Neuron (in vitro differentiated cells): ENCODE results near the gene NPTN.
"Not testable (repeated sequence)": the region's sequence is repeated elsewhere in the genome, so short reads cannot be mapped to it uniquely, and the experiment has no call there.

Experiments used
- H2AFZ ChIP-seq: one replicate; pipeline ENCODE4 v1.6.1; 2013; ENCODE audit warnings: low read depth, mild to moderate bottlenecking, inconsistent platforms, low read length, moderate library complexity
- H3K27me3 ChIP-seq: one replicate; pipeline ENCODE4 v1.6.1; 2013; ENCODE audit warnings: low read length; ENCODE audit not compliant: insufficient read depth
- H3K36me3 ChIP-seq: one replicate; pipeline ENCODE4 v1.6.1; 2013; ENCODE audit warnings: low read length; ENCODE audit not compliant: insufficient read depth
- H3K4me1 ChIP-seq: one replicate; pipeline ENCODE4 v1.6.1; 2013; ENCODE audit warnings: low read length; ENCODE audit not compliant: insufficient read depth
- H3K4me3 ChIP-seq: 2 replicates; pipeline ENCODE4 v1.5.1; 2013; ENCODE audit warnings: mild to moderate bottlenecking, low read length, moderate library complexity
- H3K9me3 ChIP-seq: one replicate; pipeline ENCODE4 v1.6.1; 2013; ENCODE audit warnings: low read length

The NPTN gene

DNA sequence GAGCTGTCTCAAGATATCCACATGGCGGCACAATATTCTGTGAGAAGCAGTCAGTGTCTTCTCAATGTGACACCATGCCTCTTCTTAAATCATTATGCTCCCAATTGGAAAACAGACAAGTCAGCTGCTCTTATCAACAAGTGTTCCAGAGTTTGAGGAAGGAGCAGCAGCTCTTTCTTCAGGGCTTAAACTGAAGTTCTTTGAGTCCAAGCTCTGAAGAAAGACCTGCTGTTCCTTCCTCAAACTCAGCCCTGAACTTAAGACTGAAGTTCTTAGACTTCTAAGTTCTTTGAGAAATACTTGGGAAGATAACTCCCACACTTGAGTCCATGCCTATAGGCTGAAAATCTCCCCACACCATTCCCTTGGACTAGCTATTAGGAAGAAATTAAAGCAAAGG lies 43.4 kb downstream of the NPTN start:
- H3K4me1 ChIP-seq, result no peaks in the 10 kb centered on the region
- no peak overlapping the region for H3K4me3 ChIP-seq
- H3K36me3 ChIP-seq, result peaks cover 40% of the 10 kb centered on the region
- H3K27me3 ChIP-seq, result no peaks in the 10 kb centered on the region
- no peaks in the 10 kb centered on the region for H3K9me3 ChIP-seq
- H2AFZ ChIP-seq, result no peak overlapping the region

DNA sequence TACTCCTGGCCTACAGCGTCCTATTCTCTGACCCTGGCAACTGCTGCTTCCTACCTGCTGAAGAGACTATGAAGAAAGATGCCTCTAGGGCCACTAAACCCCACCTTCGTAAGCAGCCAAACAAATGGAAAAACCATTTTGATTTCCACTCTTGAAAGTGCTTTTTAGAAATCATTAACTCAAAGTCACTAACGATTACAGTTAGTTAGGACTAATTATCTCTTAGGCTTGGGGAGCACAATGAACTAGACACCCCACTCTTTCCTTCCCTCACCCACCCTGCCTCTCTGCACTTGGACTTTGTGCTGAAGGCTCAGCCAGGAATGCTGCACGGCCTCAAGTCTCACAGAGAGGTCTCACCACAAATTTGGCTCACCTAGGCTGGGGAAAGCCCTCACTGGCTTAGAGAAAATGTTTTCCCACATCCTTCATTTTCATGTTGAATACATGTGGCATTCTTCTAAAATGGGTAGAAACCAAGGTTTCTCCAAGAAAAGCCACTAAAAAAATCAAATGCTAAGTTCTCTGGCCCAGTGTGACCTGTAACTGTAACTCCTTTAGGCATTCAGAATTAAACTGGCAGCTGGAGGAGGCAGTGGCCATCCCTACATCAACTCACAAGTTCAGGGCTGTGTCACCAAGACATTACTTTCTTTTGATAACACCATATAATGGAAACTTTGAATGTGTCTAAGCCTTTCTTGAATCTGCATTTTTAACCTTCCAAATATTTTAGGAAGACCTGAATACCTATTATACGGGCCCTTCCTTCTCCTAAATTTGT lies 47.1 kb downstream of the NPTN start:
- no peaks in the 10 kb centered on the region for H3K4me1 ChIP-seq
- H3K9me3 ChIP-seq, result no peaks in the 10 kb centered on the region
- no peak overlapping the region for H2AFZ ChIP-seq
- H3K27me3 ChIP-seq, result no peaks in the 10 kb centered on the region
- H3K4me3 ChIP-seq, result no peak overlapping the region
- H3K36me3 ChIP-seq, result peaks cover 61% of the 10 kb centered on the region

DNA sequence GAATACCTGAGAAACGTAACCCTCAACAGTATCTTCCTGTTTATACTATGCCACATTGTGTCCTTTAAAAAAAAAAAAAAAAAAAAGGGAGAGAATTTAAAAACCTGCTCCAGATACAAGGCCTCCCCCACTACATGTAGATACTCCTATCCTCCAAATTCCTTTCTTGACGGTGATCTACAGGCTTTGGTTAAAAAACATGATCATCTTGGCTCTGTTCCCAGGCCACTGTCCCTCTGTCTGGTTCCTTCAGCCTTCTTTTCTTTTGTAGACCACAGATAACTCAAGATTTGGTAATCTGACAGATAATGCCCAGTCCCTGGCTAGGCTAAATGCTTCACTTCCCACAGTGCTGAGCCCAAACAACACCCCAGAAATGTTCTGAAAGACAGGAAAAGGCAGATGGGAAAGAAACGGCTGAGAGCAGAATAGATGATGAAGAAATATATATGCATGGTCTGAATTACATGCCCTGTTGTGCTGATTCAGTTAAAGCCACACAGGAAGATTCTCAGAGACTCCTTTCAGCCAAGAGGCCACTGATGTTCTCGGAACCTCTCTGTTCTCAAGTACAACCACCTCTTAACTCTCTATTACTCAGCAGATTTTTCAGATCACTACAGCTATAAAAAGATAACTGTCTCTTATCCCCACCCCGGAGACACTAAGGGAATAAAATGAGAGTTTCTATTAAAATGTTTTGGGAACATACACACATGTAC lies 48.3 kb downstream of the NPTN start:
- H3K36me3 ChIP-seq, result peaks cover 61% of the 10 kb centered on the region
- H3K9me3 ChIP-seq, result no peaks in the 10 kb centered on the region
- no peaks in the 10 kb centered on the region for H3K4me1 ChIP-seq
- no peaks in the 10 kb centered on the region for H3K27me3 ChIP-seq
- no peak overlapping the region for H2AFZ ChIP-seq
- H3K4me3 ChIP-seq, result no peak overlapping the region

DNA sequence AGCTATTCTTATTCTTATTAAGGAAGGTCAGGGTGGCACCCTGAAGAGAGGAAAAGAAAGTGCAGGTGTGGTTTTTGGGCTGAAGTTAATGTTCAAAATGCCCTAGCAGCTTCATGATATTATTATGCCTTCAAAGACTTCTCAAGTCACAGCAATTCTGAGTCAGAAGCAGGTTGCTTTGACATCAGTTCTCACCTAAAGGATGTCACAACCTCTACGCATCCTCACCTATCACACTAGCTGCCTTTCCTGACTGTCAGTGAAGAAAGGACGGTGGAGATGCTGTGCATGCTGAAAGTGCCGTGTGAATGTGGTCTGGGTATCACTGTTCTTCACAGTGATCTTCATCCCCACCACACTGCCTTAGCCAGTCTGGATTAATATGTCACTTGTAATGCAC lies 49.6 kb downstream of the NPTN start:
- H3K27me3 ChIP-seq, result no peaks in the 10 kb centered on the region
- peaks cover 57% of the 10 kb centered on the region for H3K36me3 ChIP-seq
- H3K4me1 ChIP-seq, result no peaks in the 10 kb centered on the region
- no peaks in the 10 kb centered on the region for H3K9me3 ChIP-seq
- H2AFZ ChIP-seq, result no peak overlapping the region
- H3K4me3 ChIP-seq, result no peak overlapping the region

DNA sequence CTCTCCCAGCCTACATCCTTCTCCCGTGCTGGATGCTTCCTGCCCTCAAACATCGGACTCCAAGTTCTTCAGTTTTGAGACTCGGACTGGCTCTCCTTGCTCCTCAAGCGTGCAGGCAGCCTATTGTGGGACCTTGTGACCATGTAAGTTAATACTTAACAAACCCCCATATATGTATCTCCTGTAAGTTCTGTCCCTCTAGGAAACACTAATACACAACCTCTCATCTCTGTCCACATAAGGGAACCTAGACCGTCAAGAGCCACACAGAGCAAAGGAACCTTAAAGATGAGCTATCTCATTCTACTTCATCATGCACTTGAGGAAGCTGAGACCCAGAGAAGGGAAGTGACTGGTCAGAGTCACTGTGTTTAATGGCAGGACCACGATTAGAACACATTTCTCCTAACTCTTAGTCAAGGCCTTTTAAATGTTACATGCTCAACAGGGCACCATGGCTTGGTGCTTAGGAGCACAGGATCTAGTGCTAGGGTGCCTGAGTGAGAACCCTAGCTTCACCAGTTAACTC lies 50.3 kb downstream of the NPTN start:
- Histone ChIP-seq H3K4me1 (no peaks in the 10 kb centered on the region), H3K4me3 (no peak overlapping the region), H3K27me3 (no peaks in the 10 kb centered on the region), H3K9me3 (no peaks in the 10 kb centered on the region), H2AFZ (no peak overlapping the region), H3K36me3 (peaks cover 64% of the 10 kb centered on the region)

DNA sequence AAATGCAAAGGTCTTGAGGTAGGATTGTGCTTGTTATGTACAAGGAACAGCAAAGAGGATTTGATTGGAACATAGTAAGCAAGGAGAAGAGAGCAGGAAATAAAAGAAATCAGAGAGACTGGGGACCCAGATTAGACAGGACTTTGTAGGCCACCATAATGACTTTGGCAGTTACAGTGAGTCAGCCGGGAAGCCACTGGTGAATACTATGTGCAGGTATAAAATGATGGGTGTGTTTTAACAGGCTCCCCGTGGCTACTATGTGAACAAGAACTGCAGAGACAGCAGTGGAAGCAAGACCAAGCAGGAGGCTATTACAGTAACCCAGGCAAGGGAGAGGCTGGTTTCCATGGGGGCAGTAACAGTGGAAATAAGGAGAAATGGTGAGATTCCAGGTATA lies 55.2 kb downstream of the NPTN start:
- Histone ChIP-seq H2AFZ (no peak overlapping the region), H3K4me1 (no peaks in the 10 kb centered on the region), H3K36me3 (peaks cover 50% of the 10 kb centered on the region), H3K9me3 (no peaks in the 10 kb centered on the region), H3K27me3 (no peaks in the 10 kb centered on the region), H3K4me3 (no peak overlapping the region)

DNA sequence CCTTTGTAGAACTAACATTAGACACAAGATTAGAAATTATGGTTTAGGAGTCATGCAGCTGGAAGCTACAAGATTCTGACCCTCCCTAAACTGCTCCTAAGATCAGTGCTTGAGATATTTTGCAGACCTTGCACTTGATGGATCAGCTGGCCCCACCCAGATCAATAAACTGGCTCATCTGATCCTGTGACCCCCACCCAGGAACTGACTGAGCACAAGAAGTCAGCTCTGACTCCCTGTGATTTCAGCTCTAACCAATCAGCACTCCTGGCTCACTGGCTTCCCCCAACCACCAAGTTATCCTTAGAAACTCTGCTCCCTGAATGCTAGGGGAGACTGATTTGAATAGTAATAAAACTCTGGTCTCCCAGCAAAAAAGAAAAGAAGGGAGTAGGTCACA lies 55.6 kb downstream of the NPTN start:
- H3K9me3 ChIP-seq, H3K27me3 ChIP-seq, H3K4me1 ChIP-seq, H3K4me3 ChIP-seq, H2AFZ ChIP-seq: not testable (repeated sequence)
- H3K36me3 ChIP-seq, result peaks cover 50% of the 10 kb centered on the region

DNA sequence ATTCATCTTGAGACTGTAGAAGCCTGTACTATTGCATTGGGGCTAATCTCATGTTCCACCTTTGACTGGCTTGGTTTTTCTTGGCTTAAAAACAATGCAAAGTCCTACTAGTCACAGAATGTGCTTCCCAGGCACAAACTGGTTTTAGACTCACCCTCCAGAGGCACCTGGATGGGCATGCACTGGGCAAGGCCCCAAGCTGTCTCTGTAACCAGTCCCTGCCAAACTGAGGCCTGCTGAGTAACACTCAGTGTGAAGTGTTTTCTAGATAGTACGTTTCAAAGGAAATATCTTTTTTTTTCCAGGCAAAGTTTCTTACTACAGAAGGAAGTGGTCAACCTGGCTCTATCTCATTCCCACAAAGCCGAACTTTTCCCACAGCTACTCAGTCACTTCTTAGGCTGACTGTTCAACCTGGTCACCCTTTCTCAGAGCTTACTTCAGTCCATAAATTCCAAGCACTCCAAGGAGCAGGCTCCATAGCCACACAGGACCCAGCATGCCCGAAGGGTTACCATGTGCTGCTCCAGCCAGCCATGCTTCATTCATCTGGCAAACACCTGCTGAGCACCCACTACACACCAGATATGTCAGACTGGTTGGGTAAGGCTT lies 57.4 kb downstream of the NPTN start:
- Histone ChIP-seq H2AFZ (no peak overlapping the region), H3K36me3 (peaks cover 55% of the 10 kb centered on the region), H3K4me1 (no peaks in the 10 kb centered on the region), H3K27me3 (no peaks in the 10 kb centered on the region), H3K9me3 (no peaks in the 10 kb centered on the region), H3K4me3 (no peak overlapping the region)

DNA sequence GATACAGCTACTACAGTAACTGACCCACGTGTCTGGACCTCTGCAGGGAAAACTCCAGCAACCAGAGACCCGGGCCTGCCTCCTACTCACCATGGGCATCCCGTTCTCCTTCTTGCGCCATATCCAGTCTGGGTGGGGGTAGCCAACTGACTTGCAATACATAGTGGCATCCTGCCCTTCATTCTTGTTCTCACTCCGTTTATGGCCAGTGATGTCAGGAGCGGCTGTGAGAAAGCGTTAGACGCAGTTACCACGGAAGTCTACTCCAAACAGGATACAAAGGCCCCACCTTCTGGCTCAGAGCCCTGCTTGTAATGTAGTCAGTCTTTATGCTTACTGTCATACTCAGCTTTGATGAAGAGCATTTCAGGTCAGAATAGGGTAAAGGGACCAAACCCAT lies 59.6 kb downstream of the NPTN start:
- Histone ChIP-seq H3K9me3 (no peaks in the 10 kb centered on the region), H3K27me3 (no peaks in the 10 kb centered on the region), H2AFZ (no peak overlapping the region), H3K4me1 (no peaks in the 10 kb centered on the region), H3K36me3 (peaks cover 71% of the 10 kb centered on the region), H3K4me3 (no peak overlapping the region)

DNA sequence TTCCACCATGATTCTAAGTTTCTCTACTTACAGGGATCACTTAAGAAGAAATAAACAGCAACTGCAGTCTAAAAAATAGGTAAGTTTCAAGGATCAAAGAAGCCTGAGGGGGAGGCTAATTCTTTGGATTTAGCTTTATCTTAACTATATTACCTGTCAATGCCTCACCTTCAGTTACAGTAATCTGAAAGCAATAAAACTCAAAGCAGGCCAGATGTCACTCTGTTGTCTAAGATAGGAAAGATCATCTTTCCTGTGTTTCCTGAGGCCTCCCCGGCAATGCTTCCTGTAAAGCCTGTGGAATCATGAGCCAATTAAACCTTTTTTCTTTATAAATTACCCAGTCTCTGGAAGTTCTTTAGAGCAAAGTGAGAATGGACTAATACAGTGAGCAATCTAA lies 60.2 kb downstream of the NPTN start:
- Histone ChIP-seq H3K9me3 (no peaks in the 10 kb centered on the region), H2AFZ (no peak overlapping the region), H3K27me3 (no peaks in the 10 kb centered on the region), H3K4me3 (no peak overlapping the region), H3K36me3 (peaks cover 72% of the 10 kb centered on the region), H3K4me1 (no peaks in the 10 kb centered on the region)

DNA sequence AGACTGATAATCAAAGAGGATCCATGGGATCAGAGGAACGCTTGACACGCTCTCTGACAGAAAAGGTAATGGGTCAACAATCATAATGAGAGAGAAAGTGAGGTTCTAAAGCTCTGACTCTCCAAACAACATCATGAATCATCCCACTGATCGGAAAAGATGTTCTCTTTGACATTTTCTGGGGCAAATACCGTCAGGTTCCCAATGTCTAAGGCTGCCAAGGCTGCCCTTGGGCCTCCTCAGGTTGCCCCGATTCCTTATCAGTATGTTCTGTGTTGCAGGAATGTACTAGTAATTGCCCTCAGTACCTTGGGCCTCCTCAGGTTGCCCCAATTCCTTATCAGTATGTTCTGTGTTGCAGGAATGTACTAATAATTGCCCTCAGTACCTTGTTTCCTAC lies 60.9 kb downstream of the NPTN start:
- H3K27me3 ChIP-seq, result no peaks in the 10 kb centered on the region
- no peaks in the 10 kb centered on the region for H3K9me3 ChIP-seq
- no peak overlapping the region for H2AFZ ChIP-seq
- no peaks in the 10 kb centered on the region for H3K4me1 ChIP-seq
- H3K36me3 ChIP-seq, result peaks cover 68% of the 10 kb centered on the region
- no peak overlapping the region for H3K4me3 ChIP-seq

DNA sequence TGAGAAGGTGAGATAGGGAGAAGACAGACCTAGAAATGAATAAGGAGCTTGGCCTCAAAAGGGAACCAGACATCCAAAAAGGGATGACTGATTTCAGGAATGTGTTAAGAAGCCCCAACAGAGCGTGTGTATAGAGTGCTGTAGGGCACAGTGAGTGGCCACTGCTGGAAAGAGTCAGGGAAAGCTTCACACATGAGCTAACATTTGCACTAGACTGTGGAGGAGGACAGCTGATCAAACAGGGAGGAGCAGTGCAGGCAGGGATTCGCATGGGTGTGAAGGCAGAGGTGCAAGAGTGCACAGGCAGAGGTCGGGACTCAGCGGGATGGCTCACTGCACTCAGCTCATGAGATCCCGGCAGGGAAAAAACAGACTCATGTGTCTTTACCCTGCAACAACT lies 61.8 kb downstream of the NPTN start:
- H3K9me3 ChIP-seq, result no peaks in the 10 kb centered on the region
- H3K27me3 ChIP-seq, result no peaks in the 10 kb centered on the region
- H2AFZ ChIP-seq, result no peak overlapping the region
- H3K4me3 ChIP-seq, result no peak overlapping the region
- peaks cover 67% of the 10 kb centered on the region for H3K36me3 ChIP-seq
- no peaks in the 10 kb centered on the region for H3K4me1 ChIP-seq

DNA sequence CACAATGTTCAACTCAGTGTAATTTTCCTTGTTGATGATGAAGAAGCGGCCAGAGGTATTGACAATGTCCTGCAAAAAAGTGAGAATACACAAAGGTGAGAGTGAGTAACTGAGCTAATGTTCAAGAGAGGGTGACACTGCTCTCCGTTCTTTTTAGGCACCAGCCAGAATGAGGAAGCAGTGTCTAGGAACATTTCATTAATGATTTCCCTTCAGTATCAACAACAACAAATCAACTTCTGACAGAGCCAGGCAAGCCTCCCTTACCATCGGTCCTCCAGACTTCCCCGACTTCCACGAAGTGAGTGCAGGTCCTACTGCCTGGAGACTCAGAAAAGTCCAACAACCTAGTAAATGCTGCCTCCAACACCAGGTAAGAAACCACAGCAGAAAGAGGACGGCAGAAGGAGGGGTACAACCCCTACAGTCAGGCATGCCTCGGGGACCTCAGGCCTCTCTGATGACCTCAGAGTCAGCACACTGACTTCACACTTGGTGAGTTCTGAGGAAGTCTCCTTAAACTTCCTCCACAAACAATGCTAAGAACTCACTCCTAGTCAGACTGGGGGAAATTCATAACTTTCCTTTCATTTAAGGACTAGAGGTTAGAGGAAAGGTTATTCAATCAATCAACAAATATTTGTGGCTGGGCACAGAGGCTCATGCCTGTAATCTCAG lies 62.7 kb downstream of the NPTN start:
- Histone ChIP-seq H3K27me3 (no peaks in the 10 kb centered on the region), H3K9me3 (no peaks in the 10 kb centered on the region), H3K4me1 (no peaks in the 10 kb centered on the region), H3K36me3 (peaks cover 66% of the 10 kb centered on the region), H2AFZ (no peak overlapping the region), H3K4me3 (no peak overlapping the region)
